Measurements from ENCODE around the gene ARMC8.

Gene ARMC8

GRCh38 chr3:138317687-138318086 is 130.6 kb downstream of the ARMC8 start:
- no peak for DNase-seq

GRCh38 chr3:138323971-138324370 is 136.9 kb downstream of the ARMC8 start:
- peak; percentile 68 for DNase-seq

- DNase-seq = no peak
Observed at GRCh38 chr3:138325990-138326389, 138.9 kb downstream of the ARMC8 start.

- no peak for DNase-seq
Observed at GRCh38 chr3:138326866-138327595, 139.9 kb downstream of the ARMC8 start.

GRCh38 chr3:138327831-138328230 is 140.7 kb downstream of the ARMC8 start:
- DNase-seq = no peak

- no peak for DNase-seq
Observed at GRCh38 chr3:138328341-138328740, 141.2 kb downstream of the ARMC8 start.

GRCh38 chr3:138329127-138329983 is 142.3 kb downstream of the ARMC8 start, which contains the start of gene NME9:
Gene NME9, minus strand, starts transcription at chr3:138329851. Its CDS starts 516 bp downstream, at chr3:138329335.
- DNase-seq = peak; percentile 84

GRCh38 chr3:138329984-138330293 is 142.8 kb downstream of the ARMC8 start:
- no peak for DNase-seq

GRCh38 chr3:138331143-138331894 is 144.2 kb downstream of the ARMC8 start:
- DNase-seq = no peak

- no peak for DNase-seq
Observed at GRCh38 chr3:138332472-138333073, 145.5 kb downstream of the ARMC8 start.

GRCh38 chr3:138334608-138335007 is 147.5 kb downstream of the ARMC8 start:
- no peak for DNase-seq

- no peak for DNase-seq
Observed at GRCh38 chr3:138336454-138336999, 149.4 kb downstream of the ARMC8 start.

GRCh38 chr3:138338244-138338643 is 151.1 kb downstream of the ARMC8 start:
- DNase-seq = no peak

GRCh38 chr3:138338811-138339210 is 151.7 kb downstream of the ARMC8 start:
- peak; percentile 83 for DNase-seq

GRCh38 chr3:138340511-138340910 is 153.4 kb downstream of the ARMC8 start:
- no peak for DNase-seq

- DNase-seq = no peak
Observed at GRCh38 chr3:138344754-138345153, 157.7 kb downstream of the ARMC8 start.
